H9 (cell line): ENCODE measurements around the gene PI16. TPM values are rescaled to one million over a fixed set of nuclear protein-coding genes. Genes with fewer than 3 reads are reported as not detected.

Source experiments
- DNase-seq: peaks from one replicate; pipeline ENCODE4 v3.0.0-alpha.2; 2017
- H2AFZ ChIP-seq: one replicate; pipeline ENCODE4 v1.6.1; 2013; ENCODE audit warnings: mild to moderate bottlenecking, low read length, control low read depth, moderate library complexity
- H2AK5ac ChIP-seq: 2 replicates; pipeline ENCODE4 v1.6.1; 2013; ENCODE audit warnings: low read length, control low read depth, mixed read lengths; ENCODE audit not compliant: insufficient read length
- H2BK120ac ChIP-seq: one replicate; pipeline ENCODE4 v1.6.1; 2013; ENCODE audit warnings: low read depth, mild to moderate bottlenecking, low read length, control low read depth, inconsistent platforms; ENCODE audit not compliant: poor library complexity, severe bottlenecking
- H2BK12ac ChIP-seq: 2 replicates; pipeline ENCODE4 v1.6.1; 2013; ENCODE audit warnings: low read length, control low read depth, mixed read lengths, low read depth; ENCODE audit not compliant: insufficient read length
- H2BK15ac ChIP-seq: 2 replicates; pipeline ENCODE4 v1.6.1; 2013; ENCODE audit warnings: low read depth, low read length, control low read depth
- H2BK20ac ChIP-seq: one replicate; pipeline ENCODE4 v1.6.1; 2013; ENCODE audit warnings: low read depth, mild to moderate bottlenecking, low read length, control low read depth, inconsistent platforms; ENCODE audit not compliant: poor library complexity, severe bottlenecking
- H2BK5ac ChIP-seq: 2 replicates; pipeline ENCODE4 v1.6.1; 2013; ENCODE audit warnings: low read length, control low read depth, mixed read lengths; ENCODE audit not compliant: insufficient read length
- H3K14ac ChIP-seq: 2 replicates; pipeline ENCODE4 v1.6.1; 2013; ENCODE audit warnings: low read length, control low read depth; ENCODE audit not compliant: insufficient read depth
- H3K18ac ChIP-seq: 2 replicates; pipeline ENCODE4 v1.6.1; 2013; ENCODE audit warnings: low read depth, mild to moderate bottlenecking, mixed read lengths, low read length, control low read depth; ENCODE audit not compliant: insufficient read length
- H3K23ac ChIP-seq: 2 replicates; pipeline ENCODE4 v1.6.1; 2013; ENCODE audit warnings: low read length, control low read depth, mixed read lengths, low read depth; ENCODE audit not compliant: insufficient read length
- H3K23me2 ChIP-seq: 2 replicates; pipeline ENCODE4 v1.6.1; 2013; ENCODE audit warnings: low read depth, mild to moderate bottlenecking, mixed read lengths, low read length, control low read depth; ENCODE audit not compliant: insufficient read length, poor library complexity, severe bottlenecking
- H3K27ac ChIP-seq: 2 replicates; pipeline ENCODE4 v1.5.1; 2013; ENCODE audit warnings: low read length, control low read depth, mixed read lengths, low read depth; ENCODE audit not compliant: insufficient read length
- H3K27me3 ChIP-seq: 2 replicates; pipeline ENCODE4 v1.6.1; 2013; ENCODE audit warnings: low read length, control low read depth, inconsistent platforms; ENCODE audit not compliant: insufficient read depth
- H3K4ac ChIP-seq: 2 replicates; pipeline ENCODE4 v1.6.1; 2013; ENCODE audit warnings: low read depth, mild to moderate bottlenecking, control low read depth, inconsistent platforms, low read length, moderate library complexity
- H3K4me1 ChIP-seq: 2 replicates; pipeline ENCODE4 v1.6.1; 2013; ENCODE audit warnings: low read length, control low read depth, inconsistent platforms; ENCODE audit not compliant: insufficient read depth
- H3K4me2 ChIP-seq: 2 replicates; pipeline ENCODE4 v1.6.1; 2013; ENCODE audit warnings: low read length, control low read depth, mixed read lengths; ENCODE audit not compliant: insufficient read length, insufficient read depth
- H3K56ac ChIP-seq: 2 replicates; pipeline ENCODE4 v1.6.1; 2013; ENCODE audit warnings: low read depth, mild to moderate bottlenecking, mixed read lengths, low read length, control low read depth; ENCODE audit not compliant: insufficient read length
- H3K79me1 ChIP-seq: 2 replicates; pipeline ENCODE4 v1.6.1; 2013; ENCODE audit warnings: low read depth, mild to moderate bottlenecking, moderate library complexity, low read length, control low read depth, inconsistent platforms; ENCODE audit not compliant: insufficient read depth, poor library complexity, severe bottlenecking
- H3K79me2 ChIP-seq: 2 replicates; pipeline ENCODE4 v1.6.1; 2013; ENCODE audit warnings: low read length, control low read depth, inconsistent platforms; ENCODE audit not compliant: insufficient read depth
- H3K9ac ChIP-seq: 2 replicates; pipeline ENCODE4 v1.6.1; 2013; ENCODE audit warnings: low read length, control low read depth, mixed read lengths; ENCODE audit not compliant: insufficient read length; ENCODE audit errors: extremely low read depth
- H3K9me3 ChIP-seq: one replicate; pipeline ENCODE4 v1.6.1; 2013; ENCODE audit warnings: low read depth, low read length, inconsistent platforms; ENCODE audit not compliant: control insufficient read depth
- H3T11ph ChIP-seq: one replicate; pipeline ENCODE4 v1.6.1; 2013; ENCODE audit warnings: mild to moderate bottlenecking, low read length, control low read depth, inconsistent platforms
- H4K20me1 ChIP-seq: one replicate; pipeline ENCODE4 v1.6.1; 2013; ENCODE audit not compliant: control insufficient read depth, insufficient read length, insufficient read depth
- H4K5ac ChIP-seq: 2 replicates; pipeline ENCODE4 v1.6.1; 2013; ENCODE audit warnings: low read depth, mild to moderate bottlenecking, mixed read lengths, low read length, control low read depth; ENCODE audit not compliant: insufficient read length
- H4K8ac ChIP-seq: replicated peaks from 2 replicates; pipeline ENCODE4 v1.6.1; 2013; ENCODE audit warnings: low read length, control low read depth, mixed read lengths, low read depth; ENCODE audit not compliant: insufficient read length
- H4K91ac ChIP-seq: 2 replicates; pipeline ENCODE4 v1.6.1; 2013; ENCODE audit warnings: low read depth, mild to moderate bottlenecking, moderate library complexity, mixed read lengths, low read length, control low read depth; ENCODE audit not compliant: insufficient read length
- H3K27ac Mint-ChIP-seq, 3 experiments: 2 replicates in 2 of 3; 3 replicates in 1 of 3; pipeline ENCODE4 v1.8.0; 2020 to 2021; ENCODE audit warnings: mixed read lengths in 3 of 3, mild to moderate bottlenecking in 1 of 3, moderate library complexity in 1 of 3
- H3K27me3 Mint-ChIP-seq: 2 replicates; pipeline ENCODE4 v1.8.0; 2021; ENCODE audit warnings: low read depth, mild to moderate bottlenecking, moderate library complexity, mixed read lengths
- H3K36me3 Mint-ChIP-seq, 3 experiments: 2 replicates in 2 of 3; 3 replicates in 1 of 3; pipeline ENCODE4 v1.8.0; 2020 to 2021; ENCODE audit warnings: low read depth in 3 of 3, mixed read lengths in 3 of 3; ENCODE audit not compliant: insufficient read depth in 1 of 3
- H3K4me1 Mint-ChIP-seq, 2 experiments: 2 replicates each; pipeline ENCODE4 v1.8.0; 2020; ENCODE audit warnings: mixed read lengths in 2 of 2
- H3K4me3 Mint-ChIP-seq, 2 experiments: 2 replicates in 1 of 2; 3 replicates in 1 of 2; pipeline ENCODE4 v1.8.0; 2020 to 2021; ENCODE audit warnings: mild to moderate bottlenecking in 2 of 2, mixed read lengths in 2 of 2, moderate library complexity in 1 of 2
- H3K9me3 Mint-ChIP-seq, 2 experiments: 2 replicates in 1 of 2; 3 replicates in 1 of 2; pipeline ENCODE4 v1.8.0; 2020; ENCODE audit warnings: mild to moderate bottlenecking in 2 of 2, mixed read lengths in 2 of 2, moderate library complexity in 1 of 2
- WGBS: extraction: QIAGEN DNeasy Blood & Tissue Kit; methylation state at CpG from one replicate; pipeline ENCODE4 v1.1.7; 2013; ENCODE audit warnings: missing lambda C conversion rate, low lambda C conversion rate, mixed read lengths; ENCODE audit not compliant: insufficient read length; ENCODE audit errors: extremely low coverage; 5-methylcytosine and 5-hydroxymethylcytosine counted together
- total RNA-seq: library from RNA; stranded (reverse); gene quantifications from 2 replicates; pipeline ENCODE4 v1.2.1, GENCODE V29; 2021
- TF ChIP-seq, protein P1 (sequence below): fragments of 200-600 bp; sonication (generic); conservative IDR thresholded peaks from 3 replicates; pipeline ENCODE4 v1.8.0; 2021; ENCODE audit warnings: antibody characterized with exemption, mild to moderate bottlenecking

Gene PI16
- total RNA-seq, 1 experiment from 2014 or later: not detected

DNA sequence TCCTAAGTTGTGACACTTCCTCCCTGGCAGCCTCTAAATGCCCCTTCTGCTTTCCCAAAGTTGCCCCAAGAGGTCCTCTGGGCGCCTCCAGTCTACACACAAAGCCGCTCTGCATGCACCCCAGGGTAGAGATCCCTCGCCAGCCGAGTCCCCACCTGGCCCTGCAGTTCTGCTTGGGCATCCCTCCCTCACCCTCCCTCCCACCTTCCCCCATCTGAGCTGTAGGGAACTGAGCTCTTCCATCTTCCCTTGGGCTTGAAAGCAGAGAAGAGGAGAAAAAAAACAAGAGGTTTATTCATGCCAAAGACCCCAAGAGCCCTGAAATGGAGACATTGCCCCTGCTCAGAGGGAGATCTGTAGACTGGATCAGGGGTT lies 45.2 kb downstream of the PI16 start:
- Mint-ChIP-seq H3K36me3 (no peaks in the 10 kb centered on the region), H3K27ac (no peak overlapping the region), H3K9me3 (no peaks in the 10 kb centered on the region), H3K27me3 (peaks cover 6% of the 10 kb centered on the region), H3K4me1 (peaks cover 8 to 29% of the 10 kb centered on the region in 2 experiments; a peak in 3 of 4 replicates), H3K4me3 (0 out of 5 replicates have a peak overlapping the region, but pooled peaks of 1 of the 2 experiments have one; percentile 1)
- Histone ChIP-seq H3K4ac (no peak overlapping the region), H3K23me2 (no peaks in the 10 kb centered on the region), H3K79me1 (no peaks in the 10 kb centered on the region), H3K79me2 (no peaks in the 10 kb centered on the region), H3K9ac (no peak overlapping the region), H2AFZ (no peak overlapping the region), H2BK15ac (no peak overlapping the region), H2BK12ac (no peak overlapping the region), H3K9me3 (no peaks in the 10 kb centered on the region), H3K18ac (no peak overlapping the region), H3T11ph (no peak overlapping the region), H2BK120ac (no peak overlapping the region), H4K91ac (no peak overlapping the region), H3K4me1 (no peaks in the 10 kb centered on the region; the same call in 1 of the 2 replicates), H3K23ac (no peak overlapping the region), H3K56ac (no peak overlapping the region), H4K20me1 (no peaks in the 10 kb centered on the region), H2AK5ac (no peak overlapping the region), H3K4me2 (no peak overlapping the region), H3K27me3 (no peaks in the 10 kb centered on the region), H4K8ac (no peak overlapping the region), H3K27ac (no peak overlapping the region), H3K14ac (no peak overlapping the region), H2BK20ac (no peak overlapping the region), H2BK5ac (no peak overlapping the region), H4K5ac (no peak overlapping the region)
- TF ChIP-seq, protein P1, sequence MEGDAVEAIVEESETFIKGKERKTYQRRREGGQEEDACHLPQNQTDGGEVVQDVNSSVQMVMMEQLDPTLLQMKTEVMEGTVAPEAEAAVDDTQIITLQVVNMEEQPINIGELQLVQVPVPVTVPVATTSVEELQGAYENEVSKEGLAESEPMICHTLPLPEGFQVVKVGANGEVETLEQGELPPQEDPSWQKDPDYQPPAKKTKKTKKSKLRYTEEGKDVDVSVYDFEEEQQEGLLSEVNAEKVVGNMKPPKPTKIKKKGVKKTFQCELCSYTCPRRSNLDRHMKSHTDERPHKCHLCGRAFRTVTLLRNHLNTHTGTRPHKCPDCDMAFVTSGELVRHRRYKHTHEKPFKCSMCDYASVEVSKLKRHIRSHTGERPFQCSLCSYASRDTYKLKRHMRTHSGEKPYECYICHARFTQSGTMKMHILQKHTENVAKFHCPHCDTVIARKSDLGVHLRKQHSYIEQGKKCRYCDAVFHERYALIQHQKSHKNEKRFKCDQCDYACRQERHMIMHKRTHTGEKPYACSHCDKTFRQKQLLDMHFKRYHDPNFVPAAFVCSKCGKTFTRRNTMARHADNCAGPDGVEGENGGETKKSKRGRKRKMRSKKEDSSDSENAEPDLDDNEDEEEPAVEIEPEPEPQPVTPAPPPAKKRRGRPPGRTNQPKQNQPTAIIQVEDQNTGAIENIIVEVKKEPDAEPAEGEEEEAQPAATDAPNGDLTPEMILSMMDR: no peak
- no peak for DNase-seq
- no CpG with 5 or more reads among the region's 4 CpGs for WGBS
